Measurements from ENCODE around the gene ZFYVE28. TPM values are rescaled to one million over a fixed set of nuclear protein-coding genes. Genes with fewer than 3 reads are reported as not detected.

ZFYVE28 gene
- polyA plus RNA-seq, 1 of the 3 experiments (the other 2 are of a cell fraction), result 3.2 TPM

- TF ChIP-seq, protein P1, sequence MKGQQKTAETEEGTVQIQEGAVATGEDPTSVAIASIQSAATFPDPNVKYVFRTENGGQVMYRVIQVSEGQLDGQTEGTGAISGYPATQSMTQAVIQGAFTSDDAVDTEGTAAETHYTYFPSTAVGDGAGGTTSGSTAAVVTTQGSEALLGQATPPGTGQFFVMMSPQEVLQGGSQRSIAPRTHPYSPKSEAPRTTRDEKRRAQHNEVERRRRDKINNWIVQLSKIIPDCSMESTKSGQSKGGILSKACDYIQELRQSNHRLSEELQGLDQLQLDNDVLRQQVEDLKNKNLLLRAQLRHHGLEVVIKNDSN (IDR thresholded peaks at IDR 0.05; ENCODE audit: borderline replicate concordance, low read depth), result no peak
- no peak for TF ChIP-seq NRF1 (IDR thresholded peaks at IDR 0.05; ENCODE audit: low read depth, low read length)
These were observed 146.2 kb downstream of the ZFYVE28 start (continued) for GRCh38 chr4:2272026-2272827.

DNA sequence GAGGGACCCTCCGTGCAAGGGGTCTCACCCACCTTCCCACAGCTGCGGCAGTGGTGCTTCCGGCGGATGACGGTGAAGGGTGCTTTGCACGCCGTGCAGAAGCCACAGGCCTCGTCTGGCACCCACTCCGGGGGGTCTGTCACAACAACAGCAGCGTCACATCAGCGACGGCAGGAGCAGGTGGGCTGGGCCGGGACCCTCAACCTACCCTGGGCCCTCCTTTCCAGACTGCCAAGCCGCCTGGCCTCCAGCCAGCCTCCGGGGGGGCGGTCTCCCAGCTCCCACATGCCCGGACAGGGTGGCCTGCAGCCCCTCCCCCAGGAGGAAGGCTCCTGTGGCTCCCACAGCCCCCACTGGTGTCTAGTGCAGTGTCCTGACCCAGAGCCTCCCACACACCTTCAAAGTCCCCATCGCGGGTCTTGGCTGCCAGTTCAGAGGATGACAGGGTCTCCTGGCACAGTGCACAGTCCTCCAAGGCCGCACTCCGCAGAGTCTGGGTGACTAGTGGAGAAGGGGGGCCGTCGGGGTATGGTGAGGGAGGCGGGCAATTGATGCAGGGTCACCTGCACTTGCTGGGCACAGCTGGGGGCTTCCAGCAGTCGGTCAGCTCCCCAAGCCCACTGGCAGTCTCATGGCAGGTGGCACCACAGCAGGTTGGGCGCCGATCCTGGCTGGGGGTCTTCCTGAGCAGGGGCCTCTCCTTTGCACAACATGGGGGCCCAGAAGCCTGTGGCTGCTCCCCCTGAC lies 147.0 kb downstream of the ZFYVE28 start:
- CTCF ChIA-PET, result interaction anchor here (1.1 kb wide), 1 partner anchor 15 kb away, joined by 3 read pairs; no protein-coding TSS in a partner anchor
- H3K4me1 ChIP-seq (ENCODE audit: control insufficient read depth in 1 of 2, insufficient read depth in 2 of 2, low read depth in 1 of 2, low read length in 1 of 2), result peaks cover 0 to 47% of the 10 kb centered on the region in 2 experiments; a peak in 1 of 4 replicates
- H3K27ac ChIP-seq (ENCODE audit: low read depth in 2 of 2, low read length in 1 of 2), result no peak overlapping the region
- no peak for DNase-seq
- H3K79me2 ChIP-seq (ENCODE audit: insufficient read depth), result no peaks in the 10 kb centered on the region
- 77% methylated on average over 11 of the region's 27 CpGs for WGBS (ENCODE audit: low lambda C conversion rate)
- no peaks in the 10 kb centered on the region for H3K36me3 ChIP-seq (replicated peaks in 1 of 2; ENCODE audit: control insufficient read depth in 1 of 2, insufficient read depth in 2 of 2, low read length in 1 of 2)
- H3K9me3 ChIP-seq, result no peaks in the 10 kb centered on the region
- H3K4me2 ChIP-seq, result no peak overlapping the region
- no peak overlapping the region for H3K9ac ChIP-seq
- no peaks in the 10 kb centered on the region for H3F3A ChIP-seq (replicated peaks; ENCODE audit: insufficient read depth)
- TF ChIP-seq RXRA (IDR thresholded peaks at IDR 0.05; ENCODE audit: borderline replicate concordance, low read depth) (no peak), TEAD4 (IDR thresholded peaks at IDR 0.05; ENCODE audit: borderline replicate concordance, insufficient read depth) (no peak), NRF1 (IDR thresholded peaks at IDR 0.05; ENCODE audit: low read depth, low read length) (no peak), CTCF (IDR thresholded peaks at IDR 0.05) (no peak), MXI1 (IDR thresholded peaks at IDR 0.05; ENCODE audit: low read depth, low read length) (no peak), POLR2AphosphoS5 (IDR thresholded peaks at IDR 0.05; ENCODE audit: low read depth, low read length) (no peak), GATA2 (CRISPR knock-in tag; IDR thresholded peaks at IDR 0.05) (no peak), RCOR1 (IDR thresholded peaks at IDR 0.05; ENCODE audit: low read length) (no peak), TCF12 (IDR thresholded peaks at IDR 0.05) (no peak), RAD21 (IDR thresholded peaks at IDR 0.05; ENCODE audit: low read length) (no peak), MEF2A (IDR thresholded peaks at IDR 0.05; ENCODE audit: borderline replicate concordance, low read depth) (no peak), FOSL2 (IDR thresholded peaks at IDR 0.05; ENCODE audit: borderline replicate concordance, low read depth) (no peak), MAX (IDR thresholded peaks at IDR 0.05; ENCODE audit: low read depth) (no peak), GABPA (IDR thresholded peaks at IDR 0.05; ENCODE audit: low read depth) (no peak), FOXJ3 (CRISPR knock-in tag; IDR thresholded peaks at IDR 0.05) (no peak), EZH2phosphoT487 (IDR thresholded peaks at IDR 0.05; ENCODE audit: borderline replicate concordance, low read depth) (no peak), YY1 (IDR thresholded peaks at IDR 0.05; ENCODE audit: low read depth) (no peak), PBX3 (IDR thresholded peaks at IDR 0.05) (no peak)
- TF ChIP-seq, protein P1 (IDR thresholded peaks at IDR 0.05; ENCODE audit: borderline replicate concordance, low read depth), result no peak
- H3K27me3 ChIP-seq (ENCODE audit: insufficient read depth), result no peaks in the 10 kb centered on the region
- H3K9me2 ChIP-seq, result no peaks in the 10 kb centered on the region
- H2AFZ ChIP-seq (ENCODE audit: low read depth), result no peak overlapping the region
- POLR2A ChIA-PET, result no interaction called here
- no peaks in the 10 kb centered on the region for H4K20me1 ChIP-seq (ENCODE audit: insufficient read depth)
- H3K4me3 ChIP-seq (ENCODE audit: low read depth in 2 of 2, low read length in 1 of 2), result no peak overlapping the region

Measured in SK-N-SH (cell line).